Lung (tissue), 12 donors: ENCODE measurements around the gene AMBRA1. TPM values are rescaled to one million over a fixed set of nuclear protein-coding genes. Genes with fewer than 3 reads are reported as not detected.

Source experiments
- ATAC-seq: fragments of 200-7000 bp; cut with Tn5 transposase; one replicate; pipeline ENCODE4 v1.9.1; 2020; ENCODE audit warnings: moderate number of reproducible peaks; ENCODE audit not compliant: insufficient read depth, low FRiP score
- DNase-seq, 3 donors: peaks; one replicate each; pipeline ENCODE4 v3.0.0-alpha.2; 2013 to 2017
- H3K27ac ChIP-seq, 2 donors: one replicate each; pipeline ENCODE4 v1.5.1; 2013; ENCODE audit warnings: mild to moderate bottlenecking in 2 of 2, moderate library complexity in 2 of 2, control low read depth in 1 of 2, inconsistent platforms in 1 of 2, low read depth in 1 of 2, low read length in 1 of 2
- H3K27me3 ChIP-seq, 3 donors: one replicate each; pipeline ENCODE4 v1.5.1; 2013; ENCODE audit warnings: low read length in 2 of 3; ENCODE audit not compliant: control insufficient read depth in 3 of 3, insufficient read depth in 3 of 3
- H3K36me3 ChIP-seq, 4 donors: one replicate each; pipeline ENCODE4 v1.5.1; 2013; ENCODE audit warnings: low read length in 4 of 4, mild to moderate bottlenecking in 1 of 4, moderate library complexity in 1 of 4; ENCODE audit not compliant: control insufficient read depth in 4 of 4, insufficient read depth in 4 of 4
- H3K4me1 ChIP-seq, 5 donors: one replicate each; pipeline ENCODE4 v1.5.1; 2013; ENCODE audit warnings: low read length in 5 of 5, mild to moderate bottlenecking in 2 of 5, moderate library complexity in 1 of 5; ENCODE audit not compliant: control insufficient read depth in 5 of 5, insufficient read depth in 5 of 5
- H3K4me3 ChIP-seq: one replicate; pipeline ENCODE4 v1.5.1; 2013; ENCODE audit warnings: mild to moderate bottlenecking, control low read depth, moderate library complexity
- H3K9ac ChIP-seq, 2 donors: one replicate each; pipeline ENCODE4 v1.5.1; 2013; ENCODE audit warnings: low read length in 2 of 2, control low read depth in 1 of 2; ENCODE audit not compliant: insufficient read depth in 1 of 2
- H3K9me3 ChIP-seq, 4 donors: one replicate each; pipeline ENCODE4 v1.5.1; 2013; ENCODE audit warnings: low read length in 3 of 4, mild to moderate bottlenecking in 1 of 4, moderate library complexity in 1 of 4; ENCODE audit not compliant: control insufficient read depth in 4 of 4, insufficient read depth in 3 of 4
- WGBS, 2 donors: extraction: QIAGEN DNeasy Blood & Tissue Kit; methylation state at CpG; one replicate each; pipeline ENCODE4 v1.1.7; 2013; 5-methylcytosine and 5-hydroxymethylcytosine counted together
- polyA plus RNA-seq, 2 donors: library from polyadenylated mRNA; stranded (reverse); fragments of 200-250 nt; gene quantifications; one replicate each; pipeline ENCODE4 v1.2.1, GENCODE V29; 2013
- total RNA-seq, 2 donors: library from RNA; depleted of rRNA in 1 of 2; stranded (reverse); fragments of >200 nt in 1 of 2; gene quantifications; one replicate each; pipeline ENCODE4 v1.2.1, GENCODE V29; 2014 to 2021
- TF ChIP-seq, protein P1 (sequence below): IDR thresholded peaks from 2 replicates; pipeline ENCODE4 v1.5.1; 2012; ENCODE audit warnings: mild to moderate bottlenecking; ENCODE audit errors: control extremely low read depth, extremely low read depth
- donor health status: control.
- donor health status: control.
- donor health status: Bipolar disorder and iron deficiency.
- donor health status: healthy.
- donor health status: DM: yes; HTN: yes; CAD: no.

Gene AMBRA1
- total and polyA plus RNA-seq, 4 donors = 7.4 to 41.2 (median 23.7) TPM

DNA sequence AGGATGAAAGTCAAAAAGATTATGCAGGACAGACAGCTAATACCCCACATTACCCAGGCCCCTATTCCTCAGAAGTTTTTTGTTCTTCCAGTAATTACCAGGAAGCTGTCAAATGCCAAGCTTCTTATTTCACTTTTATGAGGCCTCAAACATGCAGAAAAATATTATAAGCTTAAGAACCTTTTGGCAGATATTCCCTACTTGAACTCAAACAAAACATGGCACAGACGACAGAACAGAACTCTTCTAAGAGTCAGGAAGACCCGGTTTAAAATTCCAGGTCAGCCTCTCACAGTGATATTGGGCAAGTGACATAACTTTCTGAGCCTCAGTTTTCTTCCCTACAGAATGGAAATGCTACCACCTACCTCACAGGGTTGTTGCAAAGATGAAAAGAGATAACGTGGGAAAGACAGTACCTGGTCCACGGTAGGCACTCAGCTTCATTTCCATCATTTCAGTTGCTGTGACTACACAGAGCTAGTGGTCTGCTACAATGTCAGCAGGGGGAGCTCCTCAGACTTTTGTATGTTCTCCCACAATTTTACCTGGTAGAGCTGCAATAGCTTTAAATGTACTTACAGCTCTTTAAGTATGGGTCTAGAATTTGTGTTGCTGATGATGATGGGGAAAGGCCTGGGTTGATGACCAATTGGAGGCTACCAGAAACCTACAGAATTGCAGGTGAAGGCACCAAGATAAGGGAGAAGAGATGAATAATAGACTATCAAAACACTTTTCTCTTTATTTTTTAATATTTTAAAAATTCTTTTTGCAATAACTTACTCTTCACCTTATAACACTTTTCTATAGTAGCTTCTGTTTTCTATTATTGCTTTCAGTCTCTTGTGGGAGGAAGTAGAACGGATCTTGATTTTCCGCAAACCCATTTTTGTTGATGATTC lies 103.9 kb downstream of the AMBRA1 start:
- H3K27ac ChIP-seq = no peak overlapping the region
- no peak overlapping the region for H3K9ac ChIP-seq
- no peak overlapping the region for H3K4me3 ChIP-seq
- peaks cover 2 to 22% (median 9%) of the 10 kb centered on the region in 5 donors for H3K4me1 ChIP-seq
- 71 to 77% methylated on average over 6 of the region's 6 CpGs for WGBS, 2 donors
- no peaks in the 10 kb centered on the region for H3K27me3 ChIP-seq
- TF ChIP-seq, protein P1, sequence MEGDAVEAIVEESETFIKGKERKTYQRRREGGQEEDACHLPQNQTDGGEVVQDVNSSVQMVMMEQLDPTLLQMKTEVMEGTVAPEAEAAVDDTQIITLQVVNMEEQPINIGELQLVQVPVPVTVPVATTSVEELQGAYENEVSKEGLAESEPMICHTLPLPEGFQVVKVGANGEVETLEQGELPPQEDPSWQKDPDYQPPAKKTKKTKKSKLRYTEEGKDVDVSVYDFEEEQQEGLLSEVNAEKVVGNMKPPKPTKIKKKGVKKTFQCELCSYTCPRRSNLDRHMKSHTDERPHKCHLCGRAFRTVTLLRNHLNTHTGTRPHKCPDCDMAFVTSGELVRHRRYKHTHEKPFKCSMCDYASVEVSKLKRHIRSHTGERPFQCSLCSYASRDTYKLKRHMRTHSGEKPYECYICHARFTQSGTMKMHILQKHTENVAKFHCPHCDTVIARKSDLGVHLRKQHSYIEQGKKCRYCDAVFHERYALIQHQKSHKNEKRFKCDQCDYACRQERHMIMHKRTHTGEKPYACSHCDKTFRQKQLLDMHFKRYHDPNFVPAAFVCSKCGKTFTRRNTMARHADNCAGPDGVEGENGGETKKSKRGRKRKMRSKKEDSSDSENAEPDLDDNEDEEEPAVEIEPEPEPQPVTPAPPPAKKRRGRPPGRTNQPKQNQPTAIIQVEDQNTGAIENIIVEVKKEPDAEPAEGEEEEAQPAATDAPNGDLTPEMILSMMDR = peak; percentile 30
- ATAC-seq (no peak), DNase-seq (peak; percentile 17 to 49 (median 38))
- peaks cover 0 to 9% (median 5%) of the 10 kb centered on the region in 4 donors for H3K36me3 ChIP-seq
- H3K9me3 ChIP-seq = no peaks in the 10 kb centered on the region

DNA sequence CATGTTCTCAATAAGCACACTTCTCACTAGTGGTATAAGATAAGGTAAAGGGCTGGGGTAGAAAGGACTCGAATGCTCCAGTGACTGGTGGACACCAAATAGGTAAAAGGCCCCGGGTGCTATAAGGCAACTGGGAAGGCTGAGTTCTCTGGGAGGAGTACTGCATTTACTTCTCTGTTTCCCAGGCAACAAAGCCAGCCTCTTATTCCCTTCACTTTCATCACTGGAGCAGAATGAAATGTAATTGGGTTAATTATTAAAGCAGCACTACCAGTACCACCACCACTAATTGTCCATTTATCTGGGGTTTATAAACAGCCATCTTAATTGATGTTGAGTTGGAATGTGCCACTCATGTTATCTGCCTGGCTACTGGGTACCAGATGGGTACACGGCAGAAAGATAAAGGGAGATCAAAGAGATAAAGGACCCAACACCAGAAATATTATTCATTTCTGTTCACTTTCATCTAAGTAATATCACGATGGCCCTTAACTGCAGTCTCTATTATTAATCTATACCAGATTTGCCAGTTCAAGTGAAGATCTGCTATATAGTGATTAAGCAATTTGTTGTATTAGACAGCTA lies 107.9 kb downstream of the AMBRA1 start:
- H3K27me3 ChIP-seq = no peaks in the 10 kb centered on the region
- TF ChIP-seq, protein P1 = no peak
- no peaks in the 10 kb centered on the region for H3K9me3 ChIP-seq
- H3K36me3 ChIP-seq = peaks cover 0 to 3% (median under 1%) of the 10 kb centered on the region in 4 donors
- 79 to 80% methylated on average over 4 of the region's 4 CpGs for WGBS, 2 donors
- H3K4me3 ChIP-seq = no peak overlapping the region
- ATAC-seq (no peak), DNase-seq (peak; percentile 11 to 35 (median 15))
- no peak overlapping the region for H3K9ac ChIP-seq
- peaks cover 0 to 9% (median 4%) of the 10 kb centered on the region in 5 donors for H3K4me1 ChIP-seq
- H3K27ac ChIP-seq = no peak overlapping the region

DNA sequence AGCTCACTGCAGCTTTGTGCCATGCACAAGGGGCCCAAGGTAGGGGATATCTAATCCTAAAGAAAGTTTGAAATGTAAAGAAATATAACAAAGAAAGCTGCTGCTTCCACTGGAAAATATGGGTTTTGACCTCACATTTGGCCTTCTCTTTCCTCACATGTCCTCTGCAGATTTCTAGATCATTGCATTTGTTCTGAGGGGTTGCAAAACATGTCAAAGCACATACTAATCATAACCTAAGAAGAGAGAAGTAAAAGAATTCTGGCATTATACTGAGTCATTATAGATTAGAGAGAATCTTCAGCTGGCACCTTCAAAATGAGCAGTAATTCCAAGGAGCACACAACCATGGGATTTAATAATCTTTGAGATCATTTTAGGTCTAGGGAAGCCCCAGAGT lies 109.7 kb downstream of the AMBRA1 start:
- TF ChIP-seq, protein P1 = no peak
- Histone ChIP-seq H3K9ac (no peak overlapping the region), H3K27ac (no peak overlapping the region), H3K4me1 (peaks cover 0 to 4% (median 0%) of the 10 kb centered on the region in 5 donors), H3K36me3 (no peaks in the 10 kb centered on the region), H3K27me3 (no peaks in the 10 kb centered on the region), H3K9me3 (no peaks in the 10 kb centered on the region), H3K4me3 (no peak overlapping the region)
- DNase-seq (no peak), ATAC-seq (no peak)
